ENCODE measurements around the gene KIF5A. TPM values are rescaled to one million over a fixed set of nuclear protein-coding genes. Genes with fewer than 3 reads are reported as not detected.

The KIF5A gene
- total RNA-seq, 1 donor from 2014 or later, result 2.5 TPM

DNA sequence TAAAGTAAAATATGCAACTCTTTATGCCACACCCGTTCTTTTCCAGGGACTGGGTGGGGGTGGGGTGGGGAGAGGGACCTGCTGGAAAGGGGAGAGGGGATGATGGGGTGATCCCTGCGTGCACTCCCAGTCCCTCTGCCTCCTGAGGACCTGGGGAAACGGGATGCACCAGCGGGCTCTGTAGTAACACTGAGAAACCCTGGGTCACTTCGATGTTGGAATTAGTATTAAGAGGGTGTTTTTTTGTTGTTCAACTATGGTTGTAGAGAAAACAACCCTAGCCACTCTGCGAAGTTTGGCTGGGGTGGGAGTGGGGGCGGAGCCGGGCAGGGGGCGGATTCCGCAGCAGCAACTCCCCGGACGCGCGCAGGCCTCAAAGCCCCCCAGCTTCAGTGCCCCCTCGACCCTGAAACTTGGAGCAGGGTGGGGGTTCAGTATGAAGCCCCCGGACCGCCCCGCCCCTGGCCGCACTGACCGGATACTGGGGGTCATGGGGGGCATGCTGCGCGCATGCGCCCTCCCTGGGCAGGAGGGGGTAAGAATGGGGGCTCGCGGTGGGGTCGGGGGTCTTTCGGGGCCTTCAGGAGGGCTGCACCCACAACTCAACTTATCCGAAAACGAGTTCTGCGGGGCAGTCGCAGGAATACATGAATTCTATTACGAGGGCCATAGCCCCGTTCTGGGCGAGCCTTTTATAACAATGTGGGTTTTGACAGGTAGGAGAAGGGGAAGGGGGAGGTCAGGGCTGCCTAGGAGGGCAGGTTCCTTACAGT is 60.1 kb downstream of the KIF5A start:
- no peaks in the 10 kb centered on the region for H3K9me3 Mint-ChIP-seq (ENCODE audit: low read depth)
- no peak for DNase-seq (ENCODE audit: low spot score, unreplicated experiment)
- H3K4me1 Mint-ChIP-seq (ENCODE audit: low read depth), result peaks cover 13% of the 10 kb centered on the region
- H3K4me3 Mint-ChIP-seq (ENCODE audit: low read depth), result peak overlapping the region; percentile 76
- TF ChIP-seq, protein P1, sequence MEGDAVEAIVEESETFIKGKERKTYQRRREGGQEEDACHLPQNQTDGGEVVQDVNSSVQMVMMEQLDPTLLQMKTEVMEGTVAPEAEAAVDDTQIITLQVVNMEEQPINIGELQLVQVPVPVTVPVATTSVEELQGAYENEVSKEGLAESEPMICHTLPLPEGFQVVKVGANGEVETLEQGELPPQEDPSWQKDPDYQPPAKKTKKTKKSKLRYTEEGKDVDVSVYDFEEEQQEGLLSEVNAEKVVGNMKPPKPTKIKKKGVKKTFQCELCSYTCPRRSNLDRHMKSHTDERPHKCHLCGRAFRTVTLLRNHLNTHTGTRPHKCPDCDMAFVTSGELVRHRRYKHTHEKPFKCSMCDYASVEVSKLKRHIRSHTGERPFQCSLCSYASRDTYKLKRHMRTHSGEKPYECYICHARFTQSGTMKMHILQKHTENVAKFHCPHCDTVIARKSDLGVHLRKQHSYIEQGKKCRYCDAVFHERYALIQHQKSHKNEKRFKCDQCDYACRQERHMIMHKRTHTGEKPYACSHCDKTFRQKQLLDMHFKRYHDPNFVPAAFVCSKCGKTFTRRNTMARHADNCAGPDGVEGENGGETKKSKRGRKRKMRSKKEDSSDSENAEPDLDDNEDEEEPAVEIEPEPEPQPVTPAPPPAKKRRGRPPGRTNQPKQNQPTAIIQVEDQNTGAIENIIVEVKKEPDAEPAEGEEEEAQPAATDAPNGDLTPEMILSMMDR (IDR thresholded peaks at IDR 0.05; ENCODE audit: unreplicated experiment), result no peak
- H3K27ac Mint-ChIP-seq, result no peak overlapping the region
- H3K27me3 Mint-ChIP-seq, result peaks cover 41% of the 10 kb centered on the region
- peaks cover 12% of the 10 kb centered on the region for H3K36me3 Mint-ChIP-seq (ENCODE audit: insufficient read depth)

DNA sequence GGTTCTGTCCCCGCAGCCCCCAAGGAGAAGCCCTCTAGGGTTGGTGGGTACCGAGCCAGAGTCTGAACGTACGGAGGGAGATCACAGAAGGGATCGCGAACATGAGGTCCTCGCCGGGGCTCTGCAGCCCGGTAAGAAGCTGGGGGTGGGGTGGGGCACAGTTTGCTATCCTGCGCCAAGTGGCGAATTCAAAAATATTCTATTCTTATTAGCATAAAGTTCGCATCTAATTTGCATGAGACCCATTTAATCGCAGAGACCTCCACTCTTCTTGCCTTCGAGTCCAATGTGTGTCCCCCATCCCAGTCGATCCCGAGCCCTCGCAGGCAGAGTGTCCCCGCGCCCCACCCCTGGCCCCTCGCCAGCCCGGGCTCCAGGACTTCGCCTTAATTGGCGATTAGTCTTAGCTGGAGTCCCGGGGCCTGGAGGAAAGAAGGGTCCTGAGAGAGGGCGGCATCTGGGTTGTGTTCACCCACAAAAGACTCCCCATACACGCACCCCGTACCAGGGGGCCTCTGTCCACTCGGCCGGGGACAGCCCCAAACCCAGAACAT is 60.8 kb downstream of the KIF5A start:
- H3K4me1 Mint-ChIP-seq (ENCODE audit: low read depth), result peaks cover 8% of the 10 kb centered on the region
- H3K27ac Mint-ChIP-seq, result no peak overlapping the region
- no peaks in the 10 kb centered on the region for H3K9me3 Mint-ChIP-seq (ENCODE audit: low read depth)
- peak overlapping the region; percentile 76 for H3K4me3 Mint-ChIP-seq (ENCODE audit: low read depth)
- H3K27me3 Mint-ChIP-seq, result peaks cover 45% of the 10 kb centered on the region
- H3K36me3 Mint-ChIP-seq (ENCODE audit: insufficient read depth), result peaks cover 15% of the 10 kb centered on the region
- TF ChIP-seq, protein P1 (IDR thresholded peaks at IDR 0.05; ENCODE audit: unreplicated experiment), result no peak
- no peak for DNase-seq (ENCODE audit: low spot score, unreplicated experiment)

DNA sequence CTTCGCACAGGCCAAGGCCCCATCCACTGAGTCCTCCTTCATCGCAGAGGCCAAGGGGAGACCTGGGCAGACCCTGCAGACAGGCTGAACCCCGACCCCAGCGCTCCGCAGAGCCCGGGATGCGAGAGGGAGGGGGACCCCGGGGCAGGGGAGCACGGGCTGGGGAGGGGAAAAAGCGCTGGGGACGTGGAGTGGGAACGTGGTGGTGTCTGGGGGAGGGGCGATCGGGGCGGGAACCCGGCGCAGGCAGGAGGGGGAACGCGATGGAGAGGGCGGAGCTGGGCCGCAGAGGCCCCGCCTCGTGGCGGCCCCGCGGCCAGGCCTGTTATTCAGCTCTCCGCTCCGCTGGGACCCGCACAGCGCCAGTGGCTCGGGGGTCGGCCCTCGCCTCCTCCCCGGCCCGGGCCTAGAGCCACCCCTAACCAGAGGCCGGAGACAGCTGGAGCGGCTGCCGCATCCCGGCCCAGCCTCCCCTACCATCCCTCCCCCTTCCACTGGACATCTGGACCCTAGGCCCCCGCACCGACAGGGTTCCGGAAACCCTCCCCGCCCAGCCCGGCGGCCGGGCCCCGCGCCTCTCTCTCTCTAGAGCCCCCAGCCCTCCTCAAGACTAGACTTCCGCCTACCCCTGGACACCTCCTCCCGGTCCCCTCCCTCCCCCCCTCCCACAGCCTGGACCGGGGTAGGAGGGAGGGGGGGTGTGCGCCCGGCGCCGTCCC is 61.4 kb downstream of the KIF5A start, which contains the start of gene ARHGEF25:
ARHGEF25 (plus strand) TSS at position 328 of the 719 bp plus-strand sequence. CDS start 460 bp downstream, outside the sequence.
- Mint-ChIP-seq H3K4me1 (ENCODE audit: low read depth) (peaks cover 6% of the 10 kb centered on the region), H3K27me3 (peaks cover 50% of the 10 kb centered on the region), H3K27ac (peak within 1 kb of the TSS; percentile 41), H3K4me3 (ENCODE audit: low read depth) (peak within 1 kb of the TSS; percentile 76), H3K36me3 (ENCODE audit: insufficient read depth) (peaks cover 17% of the 10 kb centered on the region), H3K9me3 (ENCODE audit: low read depth) (no peaks in the 10 kb centered on the region)
- TF ChIP-seq, protein P1 (IDR thresholded peaks at IDR 0.05; ENCODE audit: unreplicated experiment), result no peak
- DNase-seq (ENCODE audit: low spot score, unreplicated experiment), result peak; percentile 46

DNA sequence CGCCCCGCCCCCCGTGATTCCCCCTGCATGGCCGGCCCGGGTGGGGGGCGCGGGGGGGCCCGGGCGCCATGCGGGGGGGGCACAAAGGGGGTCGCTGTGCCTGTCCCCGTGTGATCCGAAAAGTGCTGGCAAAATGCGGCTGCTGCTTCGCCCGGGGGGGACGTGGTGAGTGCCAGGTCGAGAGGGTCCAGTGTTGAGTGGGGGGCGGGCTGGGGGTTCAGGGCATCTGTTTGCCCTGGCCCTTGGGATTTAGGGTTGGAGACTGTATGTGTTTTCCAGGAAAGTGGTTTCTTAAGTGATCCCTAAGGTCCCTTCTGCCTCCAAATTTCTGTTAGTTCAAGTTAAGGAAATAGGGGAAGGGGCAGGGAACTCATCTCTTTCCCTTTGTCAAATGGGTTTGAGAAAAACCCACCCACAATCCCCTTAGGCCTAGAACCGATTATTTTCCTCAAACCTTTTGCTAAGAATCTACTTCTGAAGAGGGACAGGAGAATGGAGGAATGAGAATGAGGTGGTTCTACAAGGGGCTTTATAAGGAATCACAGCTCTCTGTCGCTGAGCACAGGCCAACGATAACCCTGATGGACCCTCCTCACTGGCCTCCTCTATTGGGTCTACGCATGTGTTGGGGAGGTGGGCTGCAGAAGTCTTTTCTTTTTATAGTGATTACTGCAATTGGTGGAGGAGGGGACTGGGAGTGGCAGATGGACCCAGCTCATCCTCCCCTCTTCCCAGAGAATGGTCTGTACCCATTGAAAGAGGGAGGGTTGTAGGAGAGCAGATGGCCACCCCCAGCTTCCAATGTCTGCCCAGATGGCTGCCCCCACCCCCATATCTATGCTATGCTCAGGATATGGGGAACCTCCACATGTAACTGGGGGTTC is 62.2 kb downstream of the KIF5A start:
- no peaks in the 10 kb centered on the region for H3K9me3 Mint-ChIP-seq (ENCODE audit: low read depth)
- peak overlapping the region; percentile 74 for H3K4me3 Mint-ChIP-seq (ENCODE audit: low read depth)
- peaks cover 58% of the 10 kb centered on the region for H3K27me3 Mint-ChIP-seq
- DNase-seq (ENCODE audit: low spot score, unreplicated experiment), result no peak
- H3K36me3 Mint-ChIP-seq (ENCODE audit: insufficient read depth), result peaks cover 16% of the 10 kb centered on the region
- TF ChIP-seq, protein P1 (IDR thresholded peaks at IDR 0.05; ENCODE audit: unreplicated experiment), result no peak
- peaks cover 6% of the 10 kb centered on the region for H3K4me1 Mint-ChIP-seq (ENCODE audit: low read depth)
- peak overlapping the region; percentile 41 for H3K27ac Mint-ChIP-seq

Data from progenitor cell of endocrine pancreas (in vitro differentiated cells).